Measurements from ENCODE around the gene NPTX1.

NPTX1 gene

GRCh38 chr17:80433916-80434666, 42.3 kb downstream of the NPTX1 start:
- no peak for DNase-seq (ENCODE audit: insufficient read length)
- TF ChIP-seq POLR2A (IDR thresholded peaks at IDR 0.05; ENCODE audit: low read depth, low read length), result no peak
- TF ChIP-seq TAF1 (IDR thresholded peaks at IDR 0.05; ENCODE audit: borderline replicate concordance, low read depth, low read length), result no peak
- no peak for TF ChIP-seq POLR2AphosphoS5 (IDR thresholded peaks at IDR 0.05; ENCODE audit: low read depth, low read length)
- no peak for FAIRE-seq

GRCh38 chr17:80432961-80433550, 43.4 kb downstream of the NPTX1 start:
- no peak for TF ChIP-seq POLR2AphosphoS5 (IDR thresholded peaks at IDR 0.05; ENCODE audit: low read depth, low read length)
- TF ChIP-seq POLR2A (IDR thresholded peaks at IDR 0.05; ENCODE audit: low read depth, low read length), result no peak
- TF ChIP-seq TAF1 (IDR thresholded peaks at IDR 0.05; ENCODE audit: borderline replicate concordance, low read depth, low read length), result no peak
- FAIRE-seq (no peak), DNase-seq (ENCODE audit: insufficient read length) (no peak)

GRCh38 chr17:80432350-80432955, 44.0 kb downstream of the NPTX1 start:
- FAIRE-seq, result no peak
- TF ChIP-seq POLR2AphosphoS5 (IDR thresholded peaks at IDR 0.05; ENCODE audit: low read depth, low read length) (no peak), TAF1 (IDR thresholded peaks at IDR 0.05; ENCODE audit: borderline replicate concordance, low read depth, low read length) (no peak), POLR2A (IDR thresholded peaks at IDR 0.05; ENCODE audit: low read depth, low read length) (no peak)
- DNase-seq (ENCODE audit: insufficient read length), result no peak

GRCh38 chr17:80431246-80432195, 44.9 kb downstream of the NPTX1 start:
- FAIRE-seq (no peak), DNase-seq (ENCODE audit: insufficient read length) (no peak)
- TF ChIP-seq POLR2A (IDR thresholded peaks at IDR 0.05; ENCODE audit: low read depth, low read length) (no peak), POLR2AphosphoS5 (IDR thresholded peaks at IDR 0.05; ENCODE audit: low read depth, low read length) (no peak), TAF1 (IDR thresholded peaks at IDR 0.05; ENCODE audit: borderline replicate concordance, low read depth, low read length) (no peak)

GRCh38 chr17:80430446-80431245, 45.8 kb downstream of the NPTX1 start:
- DNase-seq (ENCODE audit: insufficient read length) (no peak), FAIRE-seq (no peak)
- TF ChIP-seq POLR2AphosphoS5 (IDR thresholded peaks at IDR 0.05; ENCODE audit: low read depth, low read length) (no peak), POLR2A (IDR thresholded peaks at IDR 0.05; ENCODE audit: low read depth, low read length) (no peak), TAF1 (IDR thresholded peaks at IDR 0.05; ENCODE audit: borderline replicate concordance, low read depth, low read length) (no peak)

- DNase-seq (ENCODE audit: insufficient read length), result no peak
- TF ChIP-seq POLR2A (IDR thresholded peaks at IDR 0.05; ENCODE audit: low read depth, low read length), result no peak
- TF ChIP-seq POLR2AphosphoS5 (IDR thresholded peaks at IDR 0.05; ENCODE audit: low read depth, low read length), result no peak
- TF ChIP-seq TAF1 (IDR thresholded peaks at IDR 0.05; ENCODE audit: borderline replicate concordance, low read depth, low read length), result no peak
- FAIRE-seq, result no peak
These were observed 46.8 kb downstream of the NPTX1 start for GRCh38 chr17:80429356-80430275.

GRCh38 chr17:80428796-80429195, 47.6 kb downstream of the NPTX1 start:
- DNase-seq (ENCODE audit: insufficient read length) (no peak), FAIRE-seq (no peak)
- TF ChIP-seq POLR2A (IDR thresholded peaks at IDR 0.05; ENCODE audit: low read depth, low read length) (no peak), TAF1 (IDR thresholded peaks at IDR 0.05; ENCODE audit: borderline replicate concordance, low read depth, low read length) (no peak), POLR2AphosphoS5 (IDR thresholded peaks at IDR 0.05; ENCODE audit: low read depth, low read length) (no peak)

- FAIRE-seq (no peak), DNase-seq (ENCODE audit: insufficient read length) (no peak)
- TF ChIP-seq TAF1 (IDR thresholded peaks at IDR 0.05; ENCODE audit: borderline replicate concordance, low read depth, low read length), result no peak
- no peak for TF ChIP-seq POLR2AphosphoS5 (IDR thresholded peaks at IDR 0.05; ENCODE audit: low read depth, low read length)
- no peak for TF ChIP-seq POLR2A (IDR thresholded peaks at IDR 0.05; ENCODE audit: low read depth, low read length)
These were observed 48.0 kb downstream of the NPTX1 start for GRCh38 chr17:80428363-80428762.

- TF ChIP-seq POLR2A (IDR thresholded peaks at IDR 0.05; ENCODE audit: low read depth, low read length), result no peak
- TF ChIP-seq TAF1 (IDR thresholded peaks at IDR 0.05; ENCODE audit: borderline replicate concordance, low read depth, low read length), result no peak
- TF ChIP-seq POLR2AphosphoS5 (IDR thresholded peaks at IDR 0.05; ENCODE audit: low read depth, low read length), result no peak
- FAIRE-seq (no peak), DNase-seq (ENCODE audit: insufficient read length) (no peak)
These were observed 48.8 kb downstream of the NPTX1 start for GRCh38 chr17:80427366-80428282.

Measured in GM12892 (cell line).